Tibial artery (tissue), 4 donors: ENCODE results near the gene NOP9.

Source experiments
- DNase-seq, 2 donors: peaks; one replicate each; pipeline ENCODE4 v3.0.0-alpha.2; 2019
- H3K27ac ChIP-seq, 2 donors: fragments of 200-600 bp; sonication (generic) in 1 of 2; 1 replicate in 1 of 2; 2 replicates in 1 of 2; pipeline ENCODE4 v1.5.1; 2018 to 2019; ENCODE audit warnings: mild to moderate bottlenecking in 1 of 2
- H3K27me3 ChIP-seq, 2 donors: fragments of 200-600 bp; sonication (generic) in 1 of 2; one replicate each; pipeline versions ENCODE4 v1.5.1 to v1.6.0; 2016 to 2019
- H3K36me3 ChIP-seq, 3 donors: fragments of 200-600 bp; sonication (generic) in 2 of 3; one replicate each; pipeline ENCODE4 v1.5.1; 2016 to 2019; ENCODE audit warnings: mild to moderate bottlenecking in 2 of 3
- H3K4me1 ChIP-seq, 4 donors: fragments of 200-600 bp; sonication (generic) in 2 of 4; 1 replicate in 3 of 4; 2 replicates in 1 of 4; pipeline ENCODE4 v1.5.1; 2016 to 2019
- H3K4me3 ChIP-seq, 2 donors: fragments of 200-600 bp; sonication (generic) in 1 of 2; 1 replicate in 1 of 2; 2 replicates in 1 of 2; pipeline ENCODE4 v1.5.1; 2018 to 2019; ENCODE audit warnings: mild to moderate bottlenecking in 2 of 2
- H3K9me3 ChIP-seq, 3 donors: fragments of 200-600 bp; sonication (generic) in 1 of 3; one replicate each; pipeline ENCODE4 v1.5.1; 2016 to 2019
- intact Hi-C: fragments of 100-400 bp; cut with DNase I; formaldehyde crosslinking; loops from one replicate; pipeline ENCODE4 v1.15.0; 2023; ENCODE audit warnings: low total_unique reads
- TF ChIP-seq, protein P1 (sequence below), 2 experiments: fragments of 200-600 bp in 1 of 2; fragments of 450-650 bp in 1 of 2; IDR thresholded peaks; one replicate each; pipeline ENCODE4 v1.5.1; 2017 to 2019; ENCODE audit warnings: antibody characterized with exemption in 2 of 2, mild to moderate bottlenecking in 1 of 2, moderate library complexity in 1 of 2

Gene NOP9

DNA sequence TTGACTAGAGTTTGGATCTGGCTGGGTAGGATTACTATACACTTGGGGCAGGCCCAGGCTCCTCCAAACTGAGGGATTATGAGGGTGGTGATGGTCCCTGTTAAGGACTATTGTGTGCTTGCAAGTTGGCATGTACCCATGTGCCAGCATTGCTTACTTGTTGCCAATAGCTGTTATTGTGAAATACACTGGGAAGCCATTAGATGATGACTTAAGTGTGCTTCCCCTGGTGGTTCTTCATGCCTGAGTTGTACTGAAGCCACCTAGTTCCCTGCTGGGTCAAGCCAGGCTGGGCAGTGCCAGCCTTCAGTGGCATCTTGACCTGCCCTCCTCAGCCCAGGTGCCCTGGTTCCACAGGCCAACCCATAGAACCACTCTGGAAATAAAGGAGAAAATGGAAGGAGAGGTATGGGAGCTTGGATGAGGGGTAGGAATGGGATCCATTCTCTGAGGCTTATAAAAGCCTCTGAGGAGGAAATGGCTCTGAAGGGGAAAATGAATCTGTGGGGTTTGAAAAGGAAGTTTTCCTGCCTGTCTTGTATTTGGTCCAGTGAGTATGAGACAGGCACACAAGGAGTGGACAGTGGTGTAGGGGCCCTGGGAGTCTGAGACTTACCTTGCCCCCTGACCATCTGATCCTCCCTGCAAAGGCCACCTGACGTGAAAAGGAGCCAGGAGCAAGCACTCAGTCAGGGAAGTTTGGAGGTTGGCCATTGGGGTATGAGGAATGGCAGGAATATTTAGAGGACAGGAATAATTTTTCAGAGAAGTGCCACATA is 12.4 kb downstream of the NOP9 start:
- TF ChIP-seq, protein P1, sequence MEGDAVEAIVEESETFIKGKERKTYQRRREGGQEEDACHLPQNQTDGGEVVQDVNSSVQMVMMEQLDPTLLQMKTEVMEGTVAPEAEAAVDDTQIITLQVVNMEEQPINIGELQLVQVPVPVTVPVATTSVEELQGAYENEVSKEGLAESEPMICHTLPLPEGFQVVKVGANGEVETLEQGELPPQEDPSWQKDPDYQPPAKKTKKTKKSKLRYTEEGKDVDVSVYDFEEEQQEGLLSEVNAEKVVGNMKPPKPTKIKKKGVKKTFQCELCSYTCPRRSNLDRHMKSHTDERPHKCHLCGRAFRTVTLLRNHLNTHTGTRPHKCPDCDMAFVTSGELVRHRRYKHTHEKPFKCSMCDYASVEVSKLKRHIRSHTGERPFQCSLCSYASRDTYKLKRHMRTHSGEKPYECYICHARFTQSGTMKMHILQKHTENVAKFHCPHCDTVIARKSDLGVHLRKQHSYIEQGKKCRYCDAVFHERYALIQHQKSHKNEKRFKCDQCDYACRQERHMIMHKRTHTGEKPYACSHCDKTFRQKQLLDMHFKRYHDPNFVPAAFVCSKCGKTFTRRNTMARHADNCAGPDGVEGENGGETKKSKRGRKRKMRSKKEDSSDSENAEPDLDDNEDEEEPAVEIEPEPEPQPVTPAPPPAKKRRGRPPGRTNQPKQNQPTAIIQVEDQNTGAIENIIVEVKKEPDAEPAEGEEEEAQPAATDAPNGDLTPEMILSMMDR (IDR thresholded peaks at IDR 0.05), result no peak
- H3K36me3 ChIP-seq, result peaks cover 0 to 9% (median 4%) of the 10 kb centered on the region in 3 donors
- DNase-seq, result no peak
- H3K27ac ChIP-seq, result peak overlapping the region; percentile 69 to 79
- H3K9me3 ChIP-seq, result no peaks in the 10 kb centered on the region
- peaks cover 0 to 37% (median 23%) of the 10 kb centered on the region in 4 donors for H3K4me1 ChIP-seq
- H3K4me3 ChIP-seq, result peak overlapping the region in 1 of 2 donors; percentile 56
- peaks cover 0 to 22% of the 10 kb centered on the region in 2 donors for H3K27me3 ChIP-seq
- intact Hi-C loops, result no loop called here

DNA sequence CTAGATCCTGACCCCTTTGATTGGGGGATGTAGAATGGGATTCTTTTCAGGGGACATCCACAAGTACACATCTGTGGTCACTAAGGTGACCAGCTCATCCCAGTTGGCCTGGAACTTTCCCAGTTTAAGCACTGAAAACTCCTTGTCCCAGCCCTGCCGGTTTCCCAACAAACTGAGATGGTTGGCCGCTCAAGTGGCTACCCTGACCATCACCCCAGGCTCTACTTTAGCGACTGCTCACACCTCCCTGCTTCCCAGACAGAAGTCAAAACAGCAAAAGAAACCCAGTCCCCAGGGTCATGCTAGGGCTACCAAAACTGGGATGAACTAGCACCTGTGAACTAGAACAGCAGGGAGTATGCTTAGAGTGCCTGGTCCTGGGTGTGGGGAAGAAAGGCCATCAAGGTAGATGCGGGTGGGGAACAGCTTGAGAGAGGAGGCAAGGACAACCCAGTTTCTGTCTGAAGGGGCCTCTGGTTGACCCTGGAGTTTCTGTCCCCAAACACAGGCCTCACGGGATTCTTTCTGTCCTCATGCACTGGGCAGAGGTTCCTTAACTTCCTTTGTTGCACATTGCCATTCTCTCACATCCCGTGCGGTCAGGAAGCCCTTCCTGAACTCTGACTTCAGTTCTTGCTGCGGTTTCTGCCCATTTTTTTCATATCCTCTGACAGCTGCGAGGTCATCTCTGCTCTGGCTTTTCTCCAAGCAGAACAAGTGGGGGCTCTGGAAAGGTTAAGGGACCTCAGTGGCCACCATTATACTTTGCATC is 13.3 kb downstream of the NOP9 start:
- Histone ChIP-seq H3K4me1 (peaks cover 0 to 37% (median 23%) of the 10 kb centered on the region in 4 donors), H3K36me3 (no peaks in the 10 kb centered on the region), H3K27ac (peak overlapping the region in 1 of 2 donors; percentile 26), H3K4me3 (no peak overlapping the region), H3K9me3 (no peaks in the 10 kb centered on the region), H3K27me3 (peaks cover 0 to 30% of the 10 kb centered on the region in 2 donors)
- DNase-seq, result peak in 1 of 2 donors; percentile 59
- TF ChIP-seq, protein P1 (IDR thresholded peaks at IDR 0.05), result no peak
- intact Hi-C loops, result no loop called here

DNA sequence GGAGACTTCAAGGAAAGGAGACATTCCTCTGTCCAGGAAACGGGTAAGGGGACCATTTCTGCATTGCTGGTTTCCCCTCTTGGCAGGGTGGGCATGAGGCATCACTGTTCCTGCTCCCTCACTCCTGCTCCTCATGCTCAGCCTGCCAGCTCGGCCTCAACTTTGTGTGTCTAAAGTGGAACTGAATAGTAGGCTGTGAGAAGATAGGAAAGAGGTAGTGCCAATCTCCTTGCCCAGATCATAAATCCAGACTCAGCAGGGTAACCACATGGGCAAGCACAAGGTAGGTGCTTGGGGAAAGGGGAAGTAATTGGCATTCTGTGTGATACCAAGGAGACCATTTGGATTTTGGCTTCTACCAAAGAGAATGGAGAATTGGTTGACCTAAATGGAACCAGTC is 14.3 kb downstream of the NOP9 start:
- DNase-seq, result no peak
- no peak overlapping the region for H3K27ac ChIP-seq
- peaks cover 0 to 37% of the 10 kb centered on the region in 2 donors for H3K27me3 ChIP-seq
- no peaks in the 10 kb centered on the region for H3K9me3 ChIP-seq
- H3K4me3 ChIP-seq, result no peak overlapping the region
- H3K4me1 ChIP-seq, result peaks cover 0 to 37% (median 23%) of the 10 kb centered on the region in 4 donors
- TF ChIP-seq, protein P1 (IDR thresholded peaks at IDR 0.05), result no peak
- H3K36me3 ChIP-seq, result no peaks in the 10 kb centered on the region
- intact Hi-C loops, result no loop called here

DNA sequence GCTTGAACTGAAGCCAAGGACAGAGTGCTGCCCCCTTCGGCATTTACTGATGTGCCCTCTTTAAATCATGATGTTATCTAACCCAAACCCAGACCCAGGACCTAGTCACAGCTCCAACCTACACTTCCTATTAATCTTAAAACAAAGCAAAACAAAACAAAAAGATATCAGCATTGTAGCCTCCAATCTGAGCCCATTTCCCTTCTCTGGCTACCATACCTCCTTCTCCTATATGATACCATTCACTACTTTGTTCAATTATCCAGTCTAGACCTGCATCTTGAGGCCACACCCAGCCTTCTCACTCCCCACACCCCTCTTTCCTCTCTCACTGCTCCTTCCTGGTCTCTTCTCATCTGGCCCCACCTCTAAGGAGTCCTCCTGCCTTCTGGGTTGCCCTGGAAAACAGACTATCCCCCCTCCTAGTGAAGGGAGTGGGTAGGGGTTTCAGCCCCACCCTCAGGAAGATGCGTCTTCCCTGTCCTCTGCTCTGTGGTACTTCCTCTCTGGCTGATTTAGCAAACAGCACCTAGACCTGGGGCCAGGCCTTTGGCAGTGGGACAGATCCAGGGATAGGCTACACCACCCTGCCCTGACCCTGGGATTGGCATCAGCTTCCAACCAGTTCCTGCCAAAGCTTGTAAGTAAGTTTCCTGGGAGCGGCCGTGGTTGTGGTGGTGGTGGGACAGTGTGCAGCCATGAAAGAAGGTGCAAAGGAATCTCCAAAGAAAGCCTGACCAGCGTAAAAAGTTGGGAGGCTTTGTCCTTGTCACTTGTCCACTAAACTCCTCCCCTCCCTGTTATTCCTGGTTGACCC is 14.9 kb downstream of the NOP9 start:
- TF ChIP-seq, protein P1 (IDR thresholded peaks at IDR 0.05), result no peak
- intact Hi-C loops, result no loop called here
- Histone ChIP-seq H3K27me3 (peaks cover 0 to 43% of the 10 kb centered on the region in 2 donors), H3K4me1 (peaks cover 0 to 31% (median 22%) of the 10 kb centered on the region in 4 donors), H3K27ac (no peak overlapping the region), H3K36me3 (no peaks in the 10 kb centered on the region), H3K9me3 (no peaks in the 10 kb centered on the region), H3K4me3 (no peak overlapping the region)
- DNase-seq, result no peak

DNA sequence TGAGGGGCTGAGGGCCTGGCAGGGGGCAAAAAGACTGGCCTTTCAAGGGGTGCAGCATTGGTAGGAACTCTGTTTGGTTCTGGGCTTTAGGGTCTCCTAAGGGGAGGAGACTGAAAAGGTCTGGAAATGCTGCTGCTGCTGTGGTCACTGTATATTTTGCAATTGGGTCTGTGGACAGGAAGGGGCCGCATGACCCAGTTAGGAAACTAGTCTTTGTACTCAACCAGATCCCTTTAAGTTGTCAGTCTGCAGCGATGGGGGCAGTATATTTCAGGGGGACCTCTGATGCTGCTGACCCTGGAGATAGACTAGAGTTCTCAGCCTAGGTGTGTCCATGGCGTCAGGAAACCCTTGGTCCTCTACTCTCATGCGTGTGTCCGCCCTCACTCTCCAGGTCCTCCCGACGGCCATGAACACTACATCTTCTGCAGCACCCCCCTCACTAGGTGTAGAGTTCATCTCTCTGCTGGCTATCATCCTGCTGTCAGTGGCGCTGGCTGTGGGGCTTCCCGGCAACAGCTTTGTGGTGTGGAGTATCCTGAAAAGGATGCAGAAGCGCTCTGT is 15.7 kb downstream of the NOP9 start:
- H3K4me3 ChIP-seq, result no peak overlapping the region
- no peaks in the 10 kb centered on the region for H3K9me3 ChIP-seq
- intact Hi-C loops, result no loop called here
- peaks cover 0 to 49% of the 10 kb centered on the region in 2 donors for H3K27me3 ChIP-seq
- peaks cover 0 to 24% (median 15%) of the 10 kb centered on the region in 4 donors for H3K4me1 ChIP-seq
- no peak for DNase-seq
- H3K27ac ChIP-seq, result no peak overlapping the region
- H3K36me3 ChIP-seq, result no peaks in the 10 kb centered on the region
- TF ChIP-seq, protein P1 (IDR thresholded peaks at IDR 0.05), result no peak
